Measurements from ENCODE around the gene LCN15. TPM values are rescaled to one million over a fixed set of nuclear protein-coding genes. Genes with fewer than 3 reads are reported as not detected.

LCN15 gene
- total RNA-seq, 1 donor from 2014 or later = not detected

GRCh38 chr9:136741883-136742571 lies 22.3 kb downstream of the LCN15 start:
- H3K36me3 ChIP-seq = no peaks in the 10 kb centered on the region
- no peaks in the 10 kb centered on the region for H3K79me2 ChIP-seq (ENCODE audit: low read depth)
- peak; percentile 16 for DNase-seq (ENCODE audit: low spot score)
- peak overlapping the region; percentile 33 for H3K4me2 ChIP-seq
- H3K9me3 Mint-ChIP-seq = no peaks in the 10 kb centered on the region
- no peaks in the 10 kb centered on the region for H3K4me1 Mint-ChIP-seq
- no peaks in the 10 kb centered on the region for H4K20me1 ChIP-seq (ENCODE audit: low read depth)
- no peak overlapping the region for H2AFZ ChIP-seq (replicated peaks)
- peaks cover 11% of the 10 kb centered on the region for H3K4me1 ChIP-seq
- peaks cover 9% of the 10 kb centered on the region for H3K27me3 Mint-ChIP-seq (ENCODE audit: insufficient read depth, low read depth)
- no peak overlapping the region for H3K27ac ChIP-seq
- H3K27me3 ChIP-seq = peaks cover 6% of the 10 kb centered on the region
- no peak overlapping the region for H3K9ac ChIP-seq
- H3K4me3 Mint-ChIP-seq = no peak overlapping the region
- no peaks in the 10 kb centered on the region for H3K36me3 Mint-ChIP-seq
- H3F3A ChIP-seq (ENCODE audit: low read depth) = no peaks in the 10 kb centered on the region
- no peak overlapping the region for H3K27ac Mint-ChIP-seq
- no peak for TF ChIP-seq EZH2phosphoT487 (IDR thresholded peaks at IDR 0.05)
- no peak for TF ChIP-seq CTCF (IDR thresholded peaks at IDR 0.05)
- TF ChIP-seq EZH2 (IDR thresholded peaks at IDR 0.05) = no peak
- H3K9me3 ChIP-seq (ENCODE audit: low read depth) = no peaks in the 10 kb centered on the region
- H3K4me3 ChIP-seq = no peak overlapping the region

GRCh38 chr9:136740971-136741882 lies 23.1 kb downstream of the LCN15 start:
- no peaks in the 10 kb centered on the region for H3K9me3 Mint-ChIP-seq
- H3K36me3 Mint-ChIP-seq = no peaks in the 10 kb centered on the region
- no peaks in the 10 kb centered on the region for H3K79me2 ChIP-seq (ENCODE audit: low read depth)
- H3K27me3 Mint-ChIP-seq (ENCODE audit: insufficient read depth, low read depth) = peaks cover 11% of the 10 kb centered on the region
- no peak overlapping the region for H3K4me2 ChIP-seq
- peaks cover 11% of the 10 kb centered on the region for H3K4me1 ChIP-seq
- H4K20me1 ChIP-seq (ENCODE audit: low read depth) = no peaks in the 10 kb centered on the region
- no peak for DNase-seq (ENCODE audit: low spot score)
- TF ChIP-seq EZH2phosphoT487 (IDR thresholded peaks at IDR 0.05) (no peak), CTCF (IDR thresholded peaks at IDR 0.05) (no peak), EZH2 (IDR thresholded peaks at IDR 0.05) (no peak)
- no peak overlapping the region for H2AFZ ChIP-seq (replicated peaks)
- H3K9me3 ChIP-seq (ENCODE audit: low read depth) = no peaks in the 10 kb centered on the region
- no peaks in the 10 kb centered on the region for H3K4me1 Mint-ChIP-seq
- H3K27ac Mint-ChIP-seq = no peak overlapping the region
- no peaks in the 10 kb centered on the region for H3F3A ChIP-seq (ENCODE audit: low read depth)
- no peak overlapping the region for H3K27ac ChIP-seq
- no peak overlapping the region for H3K4me3 ChIP-seq
- no peak overlapping the region for H3K9ac ChIP-seq
- no peak overlapping the region for H3K4me3 Mint-ChIP-seq
- H3K36me3 ChIP-seq = no peaks in the 10 kb centered on the region
- H3K27me3 ChIP-seq = peaks cover 6% of the 10 kb centered on the region

- Mint-ChIP-seq H3K9me3 (no peaks in the 10 kb centered on the region), H3K27me3 (ENCODE audit: insufficient read depth, low read depth) (peaks cover 12% of the 10 kb centered on the region), H3K4me1 (no peaks in the 10 kb centered on the region), H3K27ac (no peak overlapping the region), H3K4me3 (no peak overlapping the region), H3K36me3 (no peaks in the 10 kb centered on the region)
- Histone ChIP-seq H3K27ac (no peak overlapping the region), H2AFZ (replicated peaks) (no peak overlapping the region), H3F3A (ENCODE audit: low read depth) (no peaks in the 10 kb centered on the region), H3K9me3 (ENCODE audit: low read depth) (no peaks in the 10 kb centered on the region), H3K4me2 (no peak overlapping the region), H4K20me1 (ENCODE audit: low read depth) (no peaks in the 10 kb centered on the region), H3K36me3 (no peaks in the 10 kb centered on the region), H3K27me3 (peaks cover 6% of the 10 kb centered on the region), H3K9ac (no peak overlapping the region), H3K4me3 (no peak overlapping the region), H3K79me2 (ENCODE audit: low read depth) (no peaks in the 10 kb centered on the region), H3K4me1 (peaks cover 11% of the 10 kb centered on the region)
- no peak for DNase-seq (ENCODE audit: low spot score)
- TF ChIP-seq CTCF (IDR thresholded peaks at IDR 0.05) (no peak), EZH2 (IDR thresholded peaks at IDR 0.05) (no peak), EZH2phosphoT487 (IDR thresholded peaks at IDR 0.05) (no peak)
Observed at GRCh38 chr9:136740491-136740890, 23.8 kb downstream of the LCN15 start.
